Activated CD4-positive, alpha-beta T cell treated with anti-CD3 and anti-CD28 coated beads for 36 hours (primary cell): ENCODE results near the gene RSPH6A. TPM values are rescaled to one million over a fixed set of nuclear protein-coding genes. Genes with fewer than 3 reads are reported as not detected.
"Not testable (repeated sequence)": the region's sequence is repeated elsewhere in the genome, so short reads cannot be mapped to it uniquely, and the experiment has no call there.

Source experiments
- ATAC-seq: fragments of 200-7000 bp; cut with Tn5 transposase; one replicate; pipeline ENCODE4 v1.10.0; 2021; ENCODE audit warnings: mild to moderate bottlenecking, moderate library complexity
- CTCF ChIA-PET: fragments of 350-600 bp; sonication (Branson Sonifier 250); formaldehyde crosslinking; loops from one replicate; lab custom pipeline; 2021; ENCODE audit warnings: antibody characterized with exemption; lab: Charles Lee
- POLR2A ChIA-PET: fragments of 350-600 bp; sonication (Branson Sonifier 250); formaldehyde crosslinking; loops from one replicate; lab custom pipeline; 2021; ENCODE audit warnings: antibody characterized with exemption, inconsistent platforms; lab: Charles Lee
- DNase-seq: peaks from one replicate; pipeline ENCODE4 v3.0.0-alpha.2; 2020
- H3K27ac Mint-ChIP-seq: one replicate; pipeline ENCODE4 v1.8.0; 2021; ENCODE audit warnings: mixed read lengths
- H3K27me3 Mint-ChIP-seq: one replicate; pipeline ENCODE4 v1.8.0; 2021; ENCODE audit warnings: mixed read lengths
- H3K36me3 Mint-ChIP-seq: one replicate; pipeline ENCODE4 v1.8.0; 2021; ENCODE audit warnings: low read depth, mixed read lengths
- H3K4me1 Mint-ChIP-seq: one replicate; pipeline ENCODE4 v1.8.0; 2021; ENCODE audit warnings: mixed read lengths
- H3K4me3 Mint-ChIP-seq: one replicate; pipeline ENCODE4 v1.8.0; 2021; ENCODE audit warnings: mild to moderate bottlenecking, moderate library complexity, mixed read lengths
- H3K9me3 Mint-ChIP-seq: one replicate; pipeline ENCODE4 v1.8.0; 2021; ENCODE audit warnings: low read depth, mixed read lengths
- intact Hi-C, 2 experiments: fragments of 100-400 bp; cut with DNase I in 1 of 2; cut with micrococcal nuclease in 1 of 2; formaldehyde crosslinking; loops; one replicate each; pipeline versions ENCODE4 v1.14.2 to v1.15.1; 2022 to 2024; cut with DNase I, micrococcal nuclease
- total RNA-seq, 2 experiments: library from RNA; stranded (reverse); gene quantifications; one replicate each; pipeline ENCODE4 v1.2.3, GENCODE V29; 2021

RSPH6A gene
- total RNA-seq, 2 experiments from 2014 or later = 0.21 to 0.23 TPM

- no peak overlapping the region for H3K4me3 Mint-ChIP-seq
- H3K36me3 Mint-ChIP-seq = no peaks in the 10 kb centered on the region
- ATAC-seq (no peak), DNase-seq (no peak)
- H3K9me3 Mint-ChIP-seq = no peaks in the 10 kb centered on the region
- H3K27ac Mint-ChIP-seq = no peak overlapping the region
- ChIA-PET CTCF (interaction anchor here (0.6 to 14.8 kb wide), 5 partner anchors 12 to 85 kb away, joined by 3 to 126 read pairs (median 5); partner anchors contain the start of gene SIX5), POLR2A (interaction anchor here (1.1 kb wide), 1 partner anchor 18 kb away, joined by 3 read pairs; no protein-coding TSS in a partner anchor)
- H3K4me1 Mint-ChIP-seq = peaks cover 4% of the 10 kb centered on the region
- intact Hi-C loops = no loop called here
- peaks cover 17% of the 10 kb centered on the region for H3K27me3 Mint-ChIP-seq
Observed at GRCh38 chr19:45801603-45802175, 13.4 kb downstream of the RSPH6A start.

- POLR2A ChIA-PET = interaction anchor here (1.3 kb wide), 1 partner anchor 30 kb away, joined by 6 read pairs; the partner anchor contains the start of gene SIX5
- peaks cover 4% of the 10 kb centered on the region for H3K4me1 Mint-ChIP-seq
Observed at GRCh38 chr19:45800070-45800553, 15.0 kb downstream of the RSPH6A start.

GRCh38 chr19:45799541-45799940, 15.6 kb downstream of the RSPH6A start:
- not testable (repeated sequence) for H3K4me3 Mint-ChIP-seq, ATAC-seq, H3K36me3 Mint-ChIP-seq, H3K4me1 Mint-ChIP-seq, DNase-seq, H3K27ac Mint-ChIP-seq, H3K9me3 Mint-ChIP-seq
- ChIA-PET POLR2A (interaction anchor here (0.7 to 1.3 kb wide), 2 partner anchors 10 to 30 kb away, joined by 4 to 6 read pairs; partner anchors contain the start of gene SIX5), CTCF (interaction anchor here (0.6 to 14.8 kb wide), 18 partner anchors 9 to 582 kb away, joined by 3 to 126 read pairs (median 4); partner anchors contain the start of genes SIX5 and SYMPK)
- intact Hi-C loops = loop anchor here (1.0 kb wide), 1 partner anchor 29 kb away; no protein-coding TSS in a partner anchor
- peaks cover 25% of the 10 kb centered on the region for H3K27me3 Mint-ChIP-seq

More at GRCh38 chr19:45800070-45800553, 15.0 kb downstream of the RSPH6A start:
- no peak for DNase-seq
- CTCF ChIA-PET = interaction anchor here (0.6 to 14.8 kb wide), 11 partner anchors 13 to 164 kb away, joined by 3 to 126 read pairs (median 9); partner anchors contain the start of genes SIX5 and SYMPK
- intact Hi-C loops = no loop called here
- H3K27ac Mint-ChIP-seq = no peak overlapping the region
- no peak overlapping the region for H3K4me3 Mint-ChIP-seq
- H3K9me3 Mint-ChIP-seq = no peaks in the 10 kb centered on the region
- no peaks in the 10 kb centered on the region for H3K36me3 Mint-ChIP-seq
- peaks cover 22% of the 10 kb centered on the region for H3K27me3 Mint-ChIP-seq
- no peak for ATAC-seq

- intact Hi-C loops = loop anchor here (1.0 kb wide), 1 partner anchor 29 kb away; no protein-coding TSS in a partner anchor
Observed at GRCh38 chr19:45798995-45799517, 16.1 kb downstream of the RSPH6A start.

GRCh38 chr19:45794627-45795026, 20.5 kb downstream of the RSPH6A start:
- ATAC-seq = no peak
- intact Hi-C loops = loop anchor here (5.0 kb wide), 2 partner anchors 68 to 352 kb away; partner anchors contain the start of genes FOXA3 (in 1 of the 2) and SYMPK (in 1 of the 2)
- H3K27ac Mint-ChIP-seq = no peak overlapping the region
- no peak for DNase-seq
- H3K36me3 Mint-ChIP-seq = peaks cover 13% of the 10 kb centered on the region
- CTCF ChIA-PET = interaction anchor here (0.6 to 14.8 kb wide), 2 partner anchors 23 to 120 kb away, joined by 3 to 126 read pairs; partner anchors contain the start of genes NANOS2 and SIX5
- peaks cover 22% of the 10 kb centered on the region for H3K27me3 Mint-ChIP-seq
- H3K4me1 Mint-ChIP-seq = peaks cover 34% of the 10 kb centered on the region
- H3K9me3 Mint-ChIP-seq = no peaks in the 10 kb centered on the region
- POLR2A ChIA-PET = interaction anchor here (0.6 kb wide), 1 partner anchor 893 kb away, joined by 3 read pairs; no protein-coding TSS in a partner anchor
- no peak overlapping the region for H3K4me3 Mint-ChIP-seq

More at GRCh38 chr19:45798995-45799517, 16.1 kb downstream of the RSPH6A start:
- peak; percentile 92 for ATAC-seq
- Mint-ChIP-seq H3K9me3 (no peaks in the 10 kb centered on the region), H3K4me1 (peaks cover 5% of the 10 kb centered on the region), H3K36me3 (no peaks in the 10 kb centered on the region), H3K27ac (no peak overlapping the region), H3K4me3 (no peak overlapping the region), H3K27me3 (peaks cover 26% of the 10 kb centered on the region)
- ChIA-PET CTCF (interaction anchor here (0.6 to 14.8 kb wide), 17 partner anchors 9 to 582 kb away, joined by 3 to 126 read pairs (median 4); partner anchors contain the start of genes SIX5 and SYMPK), POLR2A (interaction anchor here (0.7 to 1.3 kb wide), 2 partner anchors 10 to 29 kb away, joined by 4 to 6 read pairs; partner anchors contain the start of gene SIX5)
- peak; percentile 76 for DNase-seq

- POLR2A ChIA-PET = interaction anchor here (0.6 kb wide), 1 partner anchor 894 kb away, joined by 3 read pairs; no protein-coding TSS in a partner anchor
Observed at GRCh38 chr19:45793876-45794275, 21.2 kb downstream of the RSPH6A start.

GRCh38 chr19:45793178-45793564, 21.9 kb downstream of the RSPH6A start:
- no peak for ATAC-seq
- H3K27ac Mint-ChIP-seq = no peak overlapping the region
- intact Hi-C loops = loop anchor here (2.0 to 5.0 kb wide), 3 partner anchors 24 to 351 kb away; partner anchors contain the start of genes FOXA3 (in 1 of the 2) and SYMPK (in 1 of the 2)
- ChIA-PET POLR2A (interaction anchor here (0.6 to 1.4 kb wide), 4 partner anchors 22 to 1350 kb away, joined by 4 to 11 read pairs (median 4); partner anchors contain the start of gene SIX5), CTCF (interaction anchor here (0.5 to 14.8 kb wide), 4 partner anchors 22 to 1063 kb away, joined by 3 to 126 read pairs (median 4); partner anchors contain the start of gene SIX5)
- peak overlapping the region; percentile 64 for H3K4me3 Mint-ChIP-seq
- H3K36me3 Mint-ChIP-seq = peaks cover 28% of the 10 kb centered on the region
- H3K27me3 Mint-ChIP-seq = peaks cover 18% of the 10 kb centered on the region
- peaks cover 30% of the 10 kb centered on the region for H3K4me1 Mint-ChIP-seq
- no peaks in the 10 kb centered on the region for H3K9me3 Mint-ChIP-seq
- no peak for DNase-seq

More at GRCh38 chr19:45793876-45794275, 21.2 kb downstream of the RSPH6A start:
- Mint-ChIP-seq H3K27ac (no peak overlapping the region), H3K4me1 (peaks cover 31% of the 10 kb centered on the region), H3K27me3 (peaks cover 19% of the 10 kb centered on the region), H3K36me3 (peaks cover 21% of the 10 kb centered on the region), H3K9me3 (no peaks in the 10 kb centered on the region), H3K4me3 (no peak overlapping the region)
- DNase-seq (no peak), ATAC-seq (no peak)
- intact Hi-C loops = loop anchor here (2.0 to 5.0 kb wide), 3 partner anchors 23 to 352 kb away; partner anchors contain the start of genes FOXA3 (in 1 of the 2) and SYMPK (in 1 of the 2)
- CTCF ChIA-PET = interaction anchor here (0.6 to 14.8 kb wide), 3 partner anchors 22 to 1451 kb away, joined by 3 to 126 read pairs (median 4); partner anchors contain the start of genes NANOS2 and SIX5

GRCh38 chr19:45792470-45793177, 22.5 kb downstream of the RSPH6A start, which contains the start of gene DMWD:
Gene DMWD (minus strand): TSS chr19:45792845. CDS start chr19:45792756, 89 bp downstream.
- ChIA-PET POLR2A (interaction anchor here (0.6 to 1.4 kb wide), 4 partner anchors 22 to 1351 kb away, joined by 4 to 11 read pairs (median 4); partner anchors contain the start of gene SIX5), CTCF (interaction anchor here (0.5 to 14.8 kb wide), 4 partner anchors 21 to 1063 kb away, joined by 3 to 126 read pairs (median 4); partner anchors contain the start of gene SIX5)
- no peaks in the 10 kb centered on the region for H3K9me3 Mint-ChIP-seq
- ATAC-seq (peak; percentile 93), DNase-seq (peak; percentile 100)
- peaks cover 31% of the 10 kb centered on the region for H3K36me3 Mint-ChIP-seq
- intact Hi-C loops = loop anchor here (1.0 to 5.0 kb wide), 17 partner anchors 13 to 753 kb away; partner anchors contain the start of genes SYMPK (in 2 of the 2), CCDC61 (in 1 of the 2), CLASRP (in 1 of the 2) and FBXO46 (in 1 of the 2)
- H3K27ac Mint-ChIP-seq = peak within 1 kb of the TSS; percentile 75
- peak within 1 kb of the TSS; percentile 95 for H3K4me3 Mint-ChIP-seq
- peaks cover 30% of the 10 kb centered on the region for H3K4me1 Mint-ChIP-seq
- H3K27me3 Mint-ChIP-seq = peaks cover 16% of the 10 kb centered on the region

- DNase-seq = peak; percentile 42
- POLR2A ChIA-PET = interaction anchor here (1.4 kb wide), 1 partner anchor 23 kb away, joined by 11 read pairs; the partner anchor contains the start of gene SIX5
- peak; percentile 2 for ATAC-seq
- no peaks in the 10 kb centered on the region for H3K9me3 Mint-ChIP-seq
- H3K4me3 Mint-ChIP-seq = peak overlapping the region; percentile 95
- H3K27me3 Mint-ChIP-seq = peaks cover 15% of the 10 kb centered on the region
- H3K4me1 Mint-ChIP-seq = peaks cover 30% of the 10 kb centered on the region
- H3K27ac Mint-ChIP-seq = peak overlapping the region; percentile 75
- CTCF ChIA-PET = interaction anchor here (0.5 to 14.8 kb wide), 3 partner anchors 20 to 196 kb away, joined by 3 to 126 read pairs (median 3); partner anchors contain the start of gene SIX5
- intact Hi-C loops = loop anchor here (1.0 to 5.0 kb wide), 17 partner anchors 13 to 753 kb away; partner anchors contain the start of genes SYMPK (in 2 of the 2), CCDC61 (in 1 of the 2), CLASRP (in 1 of the 2) and FBXO46 (in 1 of the 2)
- H3K36me3 Mint-ChIP-seq = peaks cover 38% of the 10 kb centered on the region
Observed at GRCh38 chr19:45791744-45792469, 23.2 kb downstream of the RSPH6A start.
